Upper lobe of right lung (tissue), 1 donor: ENCODE data around the gene SMIM35. TPM values are rescaled to one million over a fixed set of nuclear protein-coding genes. Genes with fewer than 3 reads are reported as not detected.

Source experiments
- ATAC-seq: fragments of 200-7000 bp; cut with Tn5 transposase; one replicate; pipeline ENCODE4 v1.9.1; 2020; ENCODE audit warnings: mild to moderate bottlenecking, moderate library complexity
- DNase-seq: peaks from one replicate; pipeline ENCODE4 v3.0.0-alpha.2; 2020
- H3K27ac ChIP-seq: fragments of 200-600 bp; one replicate; pipeline ENCODE4 v1.8.0; 2022
- H3K27me3 ChIP-seq: fragments of 200-600 bp; one replicate; pipeline ENCODE4 v1.8.0; 2022; ENCODE audit warnings: mild to moderate bottlenecking
- H3K36me3 ChIP-seq: fragments of 200-600 bp; one replicate; pipeline ENCODE4 v1.8.0; 2022
- H3K4me1 ChIP-seq: fragments of 200-600 bp; one replicate; pipeline ENCODE4 v1.8.0; 2022
- H3K4me3 ChIP-seq: fragments of 200-600 bp; one replicate; pipeline ENCODE4 v1.8.0; 2022; ENCODE audit warnings: mild to moderate bottlenecking
- H3K9me3 ChIP-seq: fragments of 200-600 bp; one replicate; pipeline ENCODE4 v1.8.0; 2022
- intact Hi-C: fragments of 100-400 bp; cut with DNase I; formaldehyde crosslinking; loops from one replicate; pipeline ENCODE4 v1.11.0; 2022
- total RNA-seq: library from RNA; stranded (reverse); fragmentation: NEBNext Ultra II Directional; extraction: Animal tissue kit (Norgen Biotek cat#: 25700); gene quantifications from one replicate; pipeline ENCODE4 v1.2.1, GENCODE V29; 2021
- TF ChIP-seq, protein P1 (sequence below): fragments of 200-600 bp; IDR thresholded peaks from one replicate; pipeline ENCODE4 v1.8.0; 2022; ENCODE audit warnings: antibody characterized with exemption
- donor health status: DM: no; HTN: yes; CAD: no; lungs with severe emphysema.

Gene SMIM35
- total RNA-seq, 1 donor from 2014 or later, result not detected

DNA sequence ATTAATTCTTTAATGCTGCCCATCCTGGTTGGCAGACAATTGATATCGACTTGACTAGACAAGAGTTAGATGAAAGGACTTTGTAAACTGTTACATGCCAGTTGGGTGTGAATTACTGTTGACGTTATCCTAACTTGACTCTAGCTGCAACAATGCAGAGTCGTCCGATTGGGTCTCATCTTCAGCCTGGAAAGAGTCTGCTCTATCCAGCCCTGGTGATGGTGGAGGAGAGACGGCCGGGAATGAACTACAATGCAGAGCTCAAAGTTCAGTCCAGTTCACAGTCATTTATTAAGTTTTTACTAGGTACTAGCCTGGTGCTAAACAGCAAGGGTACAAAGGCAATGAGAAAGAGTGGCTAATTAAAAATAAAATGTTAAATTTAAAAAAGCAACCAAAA lies 4.9 kb upstream of the SMIM35 start:
- Histone ChIP-seq H3K27ac (no peak overlapping the region), H3K4me1 (no peaks in the 10 kb centered on the region), H3K36me3 (no peaks in the 10 kb centered on the region), H3K9me3 (no peaks in the 10 kb centered on the region), H3K4me3 (no peak overlapping the region), H3K27me3 (no peaks in the 10 kb centered on the region)
- intact Hi-C loops, result no loop called here
- no peak for DNase-seq
- no peak for ATAC-seq
- TF ChIP-seq, protein P1, sequence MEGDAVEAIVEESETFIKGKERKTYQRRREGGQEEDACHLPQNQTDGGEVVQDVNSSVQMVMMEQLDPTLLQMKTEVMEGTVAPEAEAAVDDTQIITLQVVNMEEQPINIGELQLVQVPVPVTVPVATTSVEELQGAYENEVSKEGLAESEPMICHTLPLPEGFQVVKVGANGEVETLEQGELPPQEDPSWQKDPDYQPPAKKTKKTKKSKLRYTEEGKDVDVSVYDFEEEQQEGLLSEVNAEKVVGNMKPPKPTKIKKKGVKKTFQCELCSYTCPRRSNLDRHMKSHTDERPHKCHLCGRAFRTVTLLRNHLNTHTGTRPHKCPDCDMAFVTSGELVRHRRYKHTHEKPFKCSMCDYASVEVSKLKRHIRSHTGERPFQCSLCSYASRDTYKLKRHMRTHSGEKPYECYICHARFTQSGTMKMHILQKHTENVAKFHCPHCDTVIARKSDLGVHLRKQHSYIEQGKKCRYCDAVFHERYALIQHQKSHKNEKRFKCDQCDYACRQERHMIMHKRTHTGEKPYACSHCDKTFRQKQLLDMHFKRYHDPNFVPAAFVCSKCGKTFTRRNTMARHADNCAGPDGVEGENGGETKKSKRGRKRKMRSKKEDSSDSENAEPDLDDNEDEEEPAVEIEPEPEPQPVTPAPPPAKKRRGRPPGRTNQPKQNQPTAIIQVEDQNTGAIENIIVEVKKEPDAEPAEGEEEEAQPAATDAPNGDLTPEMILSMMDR, result no peak

DNA sequence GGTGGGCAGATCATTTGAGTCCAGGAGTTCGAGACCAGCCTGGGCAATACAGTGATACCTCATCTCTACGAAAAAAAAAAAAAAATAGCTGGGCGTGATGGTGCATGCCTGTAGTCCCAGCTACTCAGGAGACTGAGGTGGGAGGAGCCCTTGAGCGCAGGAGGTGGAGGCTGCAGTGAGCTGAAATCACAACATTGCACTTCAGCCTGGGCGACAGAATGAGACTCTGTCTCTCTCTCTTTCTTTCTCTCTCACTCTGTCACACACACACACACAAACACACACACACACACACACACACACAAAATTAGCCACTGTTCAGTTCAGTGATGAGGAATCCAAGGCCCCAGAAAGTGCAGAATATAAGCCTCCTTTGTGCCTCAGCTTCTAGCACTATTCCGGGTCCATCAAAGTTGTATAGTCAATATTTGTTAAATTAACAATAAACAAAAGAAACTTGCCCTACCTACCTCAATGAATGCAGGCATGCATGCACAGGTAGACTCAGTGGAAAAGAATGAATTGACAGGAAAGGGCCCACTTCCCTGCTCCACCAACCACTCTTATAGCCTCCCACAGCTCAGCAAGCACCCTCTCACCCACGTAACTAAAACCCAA lies 3.9 kb upstream of the SMIM35 start:
- no peak for ATAC-seq
- TF ChIP-seq, protein P1, result no peak
- no peak for DNase-seq

DNA sequence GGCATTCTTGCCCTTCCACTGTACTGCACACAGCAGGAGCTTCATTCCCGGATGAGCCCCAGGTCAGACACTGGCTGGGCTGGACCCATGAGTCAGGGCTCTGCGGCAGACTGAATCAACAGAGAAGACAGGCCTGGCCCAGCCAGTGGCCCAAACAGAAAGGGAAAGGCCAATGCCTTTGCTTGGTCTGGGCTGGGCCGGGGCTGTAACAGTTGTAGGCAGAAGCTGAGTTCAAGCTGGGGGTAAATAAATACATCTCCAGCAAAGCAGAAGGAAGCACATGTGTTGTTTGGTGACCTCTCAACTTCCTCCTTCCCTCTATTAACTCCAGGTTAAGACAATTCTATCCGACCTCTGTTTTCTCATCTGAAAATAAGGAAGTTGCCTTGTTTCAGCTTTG lies 1.8 kb upstream of the SMIM35 start:
- Histone ChIP-seq H3K27me3 (no peaks in the 10 kb centered on the region), H3K36me3 (no peaks in the 10 kb centered on the region), H3K9me3 (no peaks in the 10 kb centered on the region), H3K27ac (no peak overlapping the region), H3K4me1 (peaks cover 10% of the 10 kb centered on the region), H3K4me3 (no peak overlapping the region)
- TF ChIP-seq, protein P1, result no peak
- DNase-seq (no peak), ATAC-seq (peak; percentile 61)
- intact Hi-C loops, result no loop called here

More for the DNA sequence above, 3.9 kb upstream of the SMIM35 start:
- H3K27me3 ChIP-seq, result no peaks in the 10 kb centered on the region
- H3K36me3 ChIP-seq, result no peaks in the 10 kb centered on the region
- H3K4me3 ChIP-seq, result no peak overlapping the region
- intact Hi-C loops, result no loop called here
- H3K4me1 ChIP-seq, result no peaks in the 10 kb centered on the region
- no peak overlapping the region for H3K27ac ChIP-seq
- H3K9me3 ChIP-seq, result no peaks in the 10 kb centered on the region

DNA sequence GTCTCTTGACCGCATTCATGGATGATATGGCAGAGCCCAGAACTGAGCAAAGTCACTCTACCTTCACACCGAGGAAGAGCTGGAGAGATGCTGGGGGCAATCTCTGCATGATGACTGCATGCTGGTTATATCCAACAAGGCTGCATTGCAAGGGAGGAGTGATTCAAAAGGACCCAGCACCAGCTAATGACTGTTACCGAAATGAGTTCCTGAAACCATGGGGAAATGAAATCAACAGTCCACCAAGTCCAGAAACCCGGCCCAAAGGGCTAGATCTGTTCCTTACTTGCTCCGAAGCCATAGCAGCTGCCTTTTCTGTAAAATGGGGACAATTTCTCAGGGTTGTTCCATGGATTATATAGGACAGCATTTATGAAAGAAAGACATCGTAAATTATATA lies 1.2 kb upstream of the SMIM35 start:
- intact Hi-C loops, result no loop called here
- peaks cover 10% of the 10 kb centered on the region for H3K4me1 ChIP-seq
- no peak overlapping the region for H3K4me3 ChIP-seq
- TF ChIP-seq, protein P1, result no peak
- H3K36me3 ChIP-seq, result no peaks in the 10 kb centered on the region
- no peak for DNase-seq
- no peak for ATAC-seq
- no peaks in the 10 kb centered on the region for H3K27me3 ChIP-seq
- H3K27ac ChIP-seq, result no peak overlapping the region
- no peaks in the 10 kb centered on the region for H3K9me3 ChIP-seq

DNA sequence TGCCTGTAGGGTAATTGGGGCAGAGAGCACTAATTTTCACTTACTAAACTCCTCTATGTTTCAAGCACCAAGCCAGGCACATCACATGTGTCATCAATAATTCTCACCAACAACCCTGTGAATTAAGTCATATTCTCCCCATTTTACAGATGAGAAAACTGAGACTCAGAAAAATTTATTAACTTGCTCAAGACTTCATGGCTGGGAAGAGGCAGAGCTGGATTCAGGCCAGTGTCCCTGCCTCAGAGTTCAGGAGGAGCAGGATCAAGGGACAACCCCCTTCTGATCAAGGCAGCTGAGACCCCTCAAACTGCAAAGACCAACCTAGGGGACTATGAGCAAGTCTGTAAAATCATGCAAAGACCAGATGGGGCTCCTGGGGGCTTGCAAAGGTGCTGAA lies 2.1 kb downstream of the SMIM35 start:
- no peak overlapping the region for H3K27ac ChIP-seq
- DNase-seq (no peak), ATAC-seq (no peak)
- no peaks in the 10 kb centered on the region for H3K9me3 ChIP-seq
- intact Hi-C loops, result no loop called here
- H3K4me1 ChIP-seq, result peaks cover 10% of the 10 kb centered on the region
- H3K27me3 ChIP-seq, result no peaks in the 10 kb centered on the region
- TF ChIP-seq, protein P1, result no peak
- no peak overlapping the region for H3K4me3 ChIP-seq
- no peaks in the 10 kb centered on the region for H3K36me3 ChIP-seq

DNA sequence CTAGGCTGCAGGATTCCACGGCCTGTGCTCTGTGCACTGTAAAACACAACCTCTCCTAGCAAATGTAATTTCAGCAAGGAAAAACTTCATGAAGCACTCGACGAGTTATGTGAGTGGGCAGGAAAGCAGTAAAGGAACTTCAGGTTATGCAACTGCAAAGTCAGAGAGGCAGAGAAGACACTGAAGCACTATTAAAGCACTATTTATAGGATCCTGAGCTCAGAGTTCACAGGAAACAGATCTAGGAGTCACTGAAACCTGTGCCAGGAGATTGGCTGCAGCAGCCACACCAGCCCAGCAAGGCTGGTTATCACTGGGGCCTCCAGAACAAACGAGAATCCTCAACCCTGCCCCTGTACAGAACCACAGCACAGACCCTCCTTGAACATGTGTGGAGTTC lies 2.5 kb downstream of the SMIM35 start:
- intact Hi-C loops, result no loop called here
- DNase-seq (no peak), ATAC-seq (peak; percentile 75)
- H3K27me3 ChIP-seq, result no peaks in the 10 kb centered on the region
- TF ChIP-seq, protein P1, result no peak
- no peaks in the 10 kb centered on the region for H3K9me3 ChIP-seq
- H3K27ac ChIP-seq, result no peak overlapping the region
- H3K4me1 ChIP-seq, result peaks cover 10% of the 10 kb centered on the region
- no peak overlapping the region for H3K4me3 ChIP-seq
- H3K36me3 ChIP-seq, result no peaks in the 10 kb centered on the region
